GM12878 (cell line): Measurements from ENCODE around the gene C5orf34. TPM values are rescaled to one million over a fixed set of nuclear protein-coding genes. Genes with fewer than 3 reads are reported as not detected.

Experiments used
- ATAC-seq: fragments of 200-7000 bp; cut with Tn5 transposase; 3 replicates; pipeline ENCODE4 v1.9.1; 2020; ENCODE audit warnings: mild to moderate bottlenecking, moderate library complexity
- BruUV-seq: library from RNA; stranded (reverse); fragments of 400-500 nt; replicated peaks from 2 replicates; lab custom pipeline; 2021; lab: Mats Ljungman, UMichigan
- CTCF ChIA-PET: fragments of 300-600 bp; sonication (Branson Sonifier 250); formaldehyde crosslinking; extraction: SDS; loops from one replicate; lab custom pipeline; 2021; ENCODE audit warnings: inconsistent platforms; lab: Yijun Ruan, JAX
- POLR2A ChIA-PET: fragments of 350-600 bp; formaldehyde crosslinking; extraction: SDS; loops from one replicate; lab custom pipeline; 2021; ENCODE audit warnings: inconsistent platforms; lab: Charles Lee
- RAD21 ChIA-PET: fragments of 300-600 bp; sonication (Branson Sonifier 250); formaldehyde crosslinking; loops from one replicate; lab custom pipeline; 2023; ENCODE audit warnings: antibody characterized with exemption; ENCODE audit not compliant: unreplicated experiment; lab: Charles Lee
- SMC1A ChIA-PET: fragments of 300-600 bp; sonication (Branson Sonifier 250); formaldehyde crosslinking; loops from one replicate; lab custom pipeline; 2023; ENCODE audit not compliant: unreplicated experiment, uncharacterized antibody; lab: Charles Lee
- DNase-seq: peaks from one replicate; pipeline ENCODE4 v3.0.0-alpha.2; 2011; ENCODE audit warnings: low read depth, low spot score
- FAIRE-seq: peaks from 3 replicates; lab custom pipeline; 2011; peaks lifted over from hg19 to GRCh38; lab: Jason Lieb, UNC
- H2AFZ ChIP-seq: 2 replicates; pipeline ENCODE4 v1.6.0; 2011; ENCODE audit warnings: low read depth, low read length, control low read depth; ENCODE audit not compliant: control insufficient read depth
- H3K27ac ChIP-seq: 2 replicates; pipeline ENCODE4 v1.5.1; 2011; ENCODE audit warnings: control low read depth; ENCODE audit not compliant: control insufficient read depth, insufficient read depth
- H3K27me3 ChIP-seq, 2 experiments: replicated peaks in 1 of 2; 2 replicates each; pipeline versions ENCODE4 v1.6.0 to v1.6.1; 2011; ENCODE audit warnings: low read length in 1 of 2; ENCODE audit not compliant: control insufficient read depth in 2 of 2, insufficient read depth in 2 of 2
- H3K36me3 ChIP-seq, 2 experiments: 2 replicates each; pipeline ENCODE4 v1.5.1; 2011; ENCODE audit warnings: low read length in 1 of 2; ENCODE audit not compliant: control insufficient read depth in 2 of 2, insufficient read depth in 2 of 2
- H3K4me1 ChIP-seq: 2 replicates; pipeline ENCODE4 v1.6.1; 2011; ENCODE audit warnings: mild to moderate bottlenecking, low read length, moderate library complexity, mixed read lengths; ENCODE audit not compliant: control insufficient read depth, insufficient read depth
- H3K4me2 ChIP-seq: 2 replicates; pipeline ENCODE4 v1.6.0; 2011; ENCODE audit warnings: control low read depth; ENCODE audit not compliant: control insufficient read depth, insufficient read depth
- H3K4me3 ChIP-seq: fragments of 200-600 bp; sonication (generic); 2 replicates; pipeline ENCODE4 v1.5.1; 2016
- H3K79me2 ChIP-seq: 2 replicates; pipeline ENCODE4 v1.6.0; 2011; ENCODE audit warnings: low read length; ENCODE audit not compliant: control insufficient read depth, insufficient read depth
- H3K9ac ChIP-seq: 2 replicates; pipeline ENCODE4 v1.8.0; 2011; ENCODE audit warnings: low read length, control low read depth, mixed read lengths; ENCODE audit not compliant: control insufficient read depth, insufficient read depth
- H3K9me3 ChIP-seq: replicated peaks from 3 replicates; pipeline ENCODE4 v1.5.1; 2011; ENCODE audit warnings: mild to moderate bottlenecking, low read length; ENCODE audit not compliant: control insufficient read depth, insufficient read depth
- H4K20me1 ChIP-seq: 2 replicates; pipeline ENCODE4 v1.6.0; 2011; ENCODE audit not compliant: control insufficient read depth, insufficient read depth
- ATF3 ChIP-seq: IDR thresholded peaks from 2 replicates; pipeline ENCODE4 v1.6.1; 2011; ENCODE audit warnings: low read depth, mild to moderate bottlenecking, low read length, moderate library complexity, borderline replicate concordance; ENCODE audit errors: extremely low read depth
- CBX3 ChIP-seq: fragments of 200-600 bp; sonication (generic); IDR thresholded peaks from 2 replicates; pipeline ENCODE4 v1.6.1; 2016; ENCODE audit warnings: low read depth, borderline replicate concordance
- EGR1 ChIP-seq, 2 experiments: IDR thresholded peaks; 1 replicate in 1 of 2; 2 replicates in 1 of 2; pipeline ENCODE4 v1.6.1; 2011 to 2012; ENCODE audit warnings: low read depth in 2 of 2, low read length in 2 of 2, borderline replicate concordance in 1 of 2, mild to moderate bottlenecking in 1 of 2, moderate library complexity in 1 of 2
- EZH2 ChIP-seq: IDR thresholded peaks from 2 replicates; pipeline ENCODE4 v1.6.1; 2012; ENCODE audit warnings: low read depth, mild to moderate bottlenecking, control low read depth, inconsistent platforms, low read length, borderline replicate concordance; ENCODE audit not compliant: control insufficient read depth
- FOXK2 ChIP-seq: fragments of 450-650 bp; IDR thresholded peaks from 2 replicates; pipeline ENCODE4 v1.6.1; 2017; ENCODE audit warnings: mild to moderate bottlenecking, moderate library complexity
- IRF4 ChIP-seq: IDR thresholded peaks from 2 replicates; pipeline ENCODE4 v1.6.1; 2011; ENCODE audit warnings: low read depth, low read length
- JUND ChIP-seq: IDR thresholded peaks from 2 replicates; pipeline ENCODE4 v1.6.1; 2012; ENCODE audit warnings: low read depth, mild to moderate bottlenecking, low read length, improper control_type of control experiment, moderate library complexity
- MEF2A ChIP-seq: IDR thresholded peaks from 2 replicates; pipeline ENCODE4 v1.6.1; 2011; ENCODE audit warnings: low read depth, mild to moderate bottlenecking, low read length, moderate library complexity; ENCODE audit not compliant: insufficient read depth
- MTA2 ChIP-seq: fragments of 450-650 bp; IDR thresholded peaks from 2 replicates; pipeline ENCODE4 v1.6.1; 2016; ENCODE audit warnings: low read depth, mild to moderate bottlenecking, moderate library complexity
- MXI1 ChIP-seq: fragments of 150-350 bp; IDR thresholded peaks from 2 replicates; pipeline ENCODE4 v1.6.1; 2011; ENCODE audit warnings: low read depth, mild to moderate bottlenecking, inconsistent platforms, low read length, improper control_type of control experiment
- NR2C2 ChIP-seq: IDR thresholded peaks from 2 replicates; pipeline ENCODE4 v1.6.1; 2011; ENCODE audit warnings: borderline replicate concordance, low read depth; ENCODE audit not compliant: control insufficient read depth, insufficient read length
- PBX3 ChIP-seq: IDR thresholded peaks from 2 replicates; pipeline ENCODE4 v1.6.1; 2011; ENCODE audit warnings: mild to moderate bottlenecking, low read depth, low read length, moderate library complexity; ENCODE audit not compliant: insufficient replicate concordance
- SMAD5 ChIP-seq: IDR thresholded peaks from 2 replicates; pipeline ENCODE4 v1.6.1; 2016; ENCODE audit warnings: antibody characterized with exemption, low read depth
- SMC3 ChIP-seq: IDR thresholded peaks from 2 replicates; pipeline ENCODE4 v1.6.1; 2011; ENCODE audit warnings: low read length, improper control_type of control experiment, borderline replicate concordance
- SRF ChIP-seq, 2 experiments: IDR thresholded peaks; 2 replicates each; pipeline ENCODE4 v1.6.1; 2011; ENCODE audit warnings: low read depth in 2 of 2, low read length in 2 of 2, mild to moderate bottlenecking in 1 of 2, moderate library complexity in 1 of 2
- TARDBP ChIP-seq: IDR thresholded peaks from 2 replicates; pipeline ENCODE4 v1.6.1; 2016; ENCODE audit warnings: borderline replicate concordance
- ZNF217 ChIP-seq: fragments of 450-650 bp; IDR thresholded peaks from 2 replicates; pipeline ENCODE4 v1.6.1; 2017; ENCODE audit warnings: antibody characterized with exemption, mild to moderate bottlenecking
- WGBS: methylation state at CpG from one replicate; pipeline ENCODE4 v1.1.6; 2016; ENCODE audit warnings: low lambda C conversion rate; ENCODE audit not compliant: insufficient replicate concordance, insufficient coverage; ENCODE audit errors: missing lambda C conversion rate; 5-methylcytosine and 5-hydroxymethylcytosine counted together
- in situ Hi-C: fragments of 300-500 bp; cut with MboI; formaldehyde crosslinking; loops from 9 replicates; pipeline ENCODE4 v1.14.3; 2018; ENCODE audit warnings: mixed read lengths
- intact Hi-C: fragments of 100-400 bp; cut with micrococcal nuclease; formaldehyde crosslinking; loops from one replicate; pipeline ENCODE4 v1.14.2; 2022; ENCODE audit not compliant: unreplicated experiment
- polyA plus RNA-seq, 11 experiments: library from polyadenylated mRNA; depleted of rRNA in 4 of 11; unstranded in 6 of 11; stranded (reverse) in 5 of 11; fragments of >200 nt; fragmentation: Nextera tagmentation in 4 of 11; fragmentation: Illumina TruSeq in 1 of 11; extraction: Ambion mirVana in 4 of 11; extraction: Trizol in 1 of 11; gene quantifications; 1 replicate in 1 of 11; 2 replicates in 10 of 11; pipeline versions ENCODE4 v1.2.1 to v1.2.3, GENCODE V29; 2011 to 2016; ENCODE audit warnings: inconsistent platforms in 2 of 11, missing spikeins in 2 of 11, low read depth in 1 of 11
- total RNA-seq, 4 experiments: library from RNA; depleted of rRNA in 3 of 4; stranded (reverse); fragments of >200 nt in 3 of 4; fragmentation: Illumina TruSeq in 1 of 4; extraction: Trizol in 1 of 4; gene quantifications; 2 replicates each; pipeline versions ENCODE4 v1.2.1 to v1.2.3, GENCODE V29; 2013 to 2021

The C5orf34 gene
- total and polyA plus RNA-seq, 10 of the 15 experiments (the other 5 are each of a cell fraction or from before 2014, with no cell fraction given), result 6.1 to 15.1 (median 10.0) TPM

- no peak for DNase-seq
- Histone ChIP-seq H3K9me3 (peaks cover 2% of the 10 kb centered on the region; the same call in 2 of the 3 replicates), H3K4me2 (no peak overlapping the region), H3K4me3 (no peak overlapping the region), H3K9ac (no peak overlapping the region), H3K79me2 (no peaks in the 10 kb centered on the region), H3K4me1 (no peaks in the 10 kb centered on the region), H3K27ac (no peak overlapping the region), H2AFZ (no peak overlapping the region), H4K20me1 (no peaks in the 10 kb centered on the region), H3K36me3 (peaks cover 0 to 3% of the 10 kb centered on the region in 2 experiments; a peak in 1 of 4 replicates), H3K27me3 (no peaks in the 10 kb centered on the region)
- intact Hi-C loops (no loop called here), in situ Hi-C loops (no loop called here)
- ChIA-PET RAD21 (no interaction called here), SMC1A (interaction anchor here (1.1 to 1.5 kb wide), 3 partner anchors 10 to 21 kb away, joined by 3 to 7 read pairs (median 4); no protein-coding TSS in a partner anchor), POLR2A (no interaction called here), CTCF (no interaction called here)
- no peak for TF ChIP-seq MXI1
- no peak for TF ChIP-seq MEF2A
- BruUV-seq, result no TSS peak
- FAIRE-seq, result no peak
- ATAC-seq, result no peak
- WGBS, result 99% methylated on average over 6 of the region's 6 CpGs
Observed at GRCh38 chr5:43469671-43470391, 45.1 kb downstream of the C5orf34 start.

GRCh38 chr5:43467100-43467499 is 47.8 kb downstream of the C5orf34 start:
- no peak for FAIRE-seq
- ChIA-PET CTCF (no interaction called here), RAD21 (no interaction called here), POLR2A (interaction anchor here (0.6 to 1.0 kb wide), 2 partner anchors 9 to 143 kb away, joined by 3 to 5 read pairs; no protein-coding TSS in a partner anchor), SMC1A (no interaction called here)
- no peaks in the 10 kb centered on the region for H3K79me2 ChIP-seq
- no peaks in the 10 kb centered on the region for H4K20me1 ChIP-seq
- no peak overlapping the region for H3K4me3 ChIP-seq
- H2AFZ ChIP-seq, result no peak overlapping the region
- H3K9ac ChIP-seq, result no peak overlapping the region
- in situ Hi-C loops (no loop called here), intact Hi-C loops (no loop called here)
- H3K27ac ChIP-seq, result no peak overlapping the region
- peaks cover 0 to 3% of the 10 kb centered on the region in 2 experiments; a peak in 1 of 4 replicates for H3K36me3 ChIP-seq
- ATAC-seq, result no peak
- BruUV-seq, result no TSS peak
- H3K4me1 ChIP-seq, result no peaks in the 10 kb centered on the region
- no peak for DNase-seq
- H3K4me2 ChIP-seq, result no peak overlapping the region
- H3K27me3 ChIP-seq, result no peaks in the 10 kb centered on the region
- peaks cover 2% of the 10 kb centered on the region; the same call in 2 of the 3 replicates for H3K9me3 ChIP-seq
- TF ChIP-seq EGR1 (IDR thresholded peaks at IDR 0.05; ENCODE audit: borderline replicate concordance in 1 of 2, low read depth in 2 of 2, low read length in 2 of 2) (no peak), JUND (no peak), IRF4 (no peak), ZNF217 (no peak), SRF (IDR thresholded peaks at IDR 0.05; ENCODE audit: low read depth in 2 of 2, low read length in 2 of 2) (no peak), SMC3 (no peak), FOXK2 (no peak), EZH2 (no peak), ATF3 (no peak), NR2C2 (no peak), PBX3 (no peak), CBX3 (no peak), SMAD5 (no peak), MTA2 (no peak), TARDBP (no peak)
